ENCODE measurements around the gene TNS1. TPM values are rescaled to one million over a fixed set of nuclear protein-coding genes. Genes with fewer than 3 reads are reported as not detected.

Gene TNS1
- total and polyA plus RNA-seq, 10 of the 15 experiments (the other 5 are each of a cell fraction or from before 2014, with no cell fraction given), result 0.05 to 0.44 TPM; not detected in 8

DNA sequence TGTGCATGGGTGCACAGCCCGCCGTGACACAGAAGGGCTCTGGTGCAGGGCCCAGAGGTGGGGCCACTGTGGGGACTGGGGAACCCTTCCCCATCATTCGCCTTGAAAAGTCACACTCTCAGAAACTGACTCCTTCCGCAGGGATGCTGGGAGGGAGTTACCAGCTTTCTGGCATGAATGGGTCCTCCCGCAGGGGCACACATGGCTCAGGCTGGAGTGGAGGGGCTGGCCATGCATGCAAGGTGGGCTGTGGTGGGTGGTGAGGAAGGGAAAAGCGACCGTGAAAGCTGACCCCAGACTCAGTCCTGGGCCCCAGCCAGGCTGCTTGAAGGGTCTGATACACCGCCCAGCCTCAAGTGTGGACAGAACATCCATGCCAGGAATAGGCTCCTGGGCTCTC is 201.1 kb downstream of the TNS1 start (continued):
- TF ChIP-seq CEBPB (IDR thresholded peaks at IDR 0.05; ENCODE audit: borderline replicate concordance in 1 of 2, low read depth in 2 of 2, low read length in 2 of 2), result no peak

DNA sequence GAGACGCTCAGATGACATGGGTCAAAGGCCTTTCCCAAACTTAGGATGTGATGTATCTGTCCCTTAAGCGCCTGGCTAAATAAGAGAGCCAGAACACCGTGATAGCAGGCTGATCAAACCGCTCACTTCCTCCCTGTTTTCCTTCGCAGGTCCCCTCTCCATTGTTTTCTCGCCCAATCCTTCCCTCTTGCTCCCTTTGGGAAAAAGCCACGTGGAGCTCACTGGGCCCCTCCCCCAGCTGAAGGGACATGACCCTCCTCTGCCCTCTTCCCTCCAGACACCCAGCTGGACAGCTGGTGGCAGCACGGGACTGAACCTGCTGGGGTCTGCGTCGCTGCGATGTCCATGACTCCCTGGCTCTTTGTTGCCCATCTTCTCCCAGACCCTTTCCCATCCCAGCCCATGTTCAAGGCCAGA is 201.7 kb downstream of the TNS1 start:
- no peaks in the 10 kb centered on the region for H3K9me3 ChIP-seq (replicated peaks; ENCODE audit: control insufficient read depth, insufficient read depth, low read length)
- no peaks in the 10 kb centered on the region for H3K27me3 ChIP-seq (replicated peaks in 1 of 2; ENCODE audit: control insufficient read depth in 2 of 2, insufficient read depth in 2 of 2, low read length in 1 of 2)
- SMC1A ChIA-PET (ENCODE audit: uncharacterized antibody, unreplicated experiment), result no interaction called here
- RAD21 ChIA-PET (ENCODE audit: unreplicated experiment), result no interaction called here
- H3K9ac ChIP-seq (ENCODE audit: control insufficient read depth, insufficient read depth, low read length), result no peak overlapping the region
- in situ Hi-C loops (cut with MboI), result no loop called here
- 22% methylated on average over 11 of the region's 11 CpGs for WGBS (ENCODE audit: insufficient coverage, insufficient replicate concordance, low lambda C conversion rate, missing lambda C conversion rate)
- intact Hi-C loops (cut with micrococcal nuclease; ENCODE audit: unreplicated experiment), result no loop called here
- FAIRE-seq, result no peak
- no peak overlapping the region for H2AFZ ChIP-seq (ENCODE audit: control insufficient read depth, low read depth, low read length)
- no TSS peak for BruUV-seq (replicated peaks)
- POLR2A ChIA-PET, result no interaction called here
- H3K79me2 ChIP-seq (ENCODE audit: control insufficient read depth, insufficient read depth, low read length), result no peaks in the 10 kb centered on the region
- no peaks in the 10 kb centered on the region for H4K20me1 ChIP-seq (ENCODE audit: control insufficient read depth, insufficient read depth)
- H3K4me3 ChIP-seq, result no peak overlapping the region
- no peak overlapping the region for H3K4me2 ChIP-seq (ENCODE audit: control insufficient read depth, insufficient read depth)
- H3K36me3 ChIP-seq (ENCODE audit: control insufficient read depth in 2 of 2, insufficient read depth in 2 of 2, low read length in 1 of 2), result no peaks in the 10 kb centered on the region
- no peak for DNase-seq (ENCODE audit: low read depth, low spot score)
- no peak for ATAC-seq
- no peak overlapping the region for H3K27ac ChIP-seq (ENCODE audit: control insufficient read depth, insufficient read depth)
- peaks cover 4% of the 10 kb centered on the region for H3K4me1 ChIP-seq (ENCODE audit: control insufficient read depth, insufficient read depth, low read length)
- CTCF ChIA-PET, result no interaction called here
- TF ChIP-seq, protein P1, sequence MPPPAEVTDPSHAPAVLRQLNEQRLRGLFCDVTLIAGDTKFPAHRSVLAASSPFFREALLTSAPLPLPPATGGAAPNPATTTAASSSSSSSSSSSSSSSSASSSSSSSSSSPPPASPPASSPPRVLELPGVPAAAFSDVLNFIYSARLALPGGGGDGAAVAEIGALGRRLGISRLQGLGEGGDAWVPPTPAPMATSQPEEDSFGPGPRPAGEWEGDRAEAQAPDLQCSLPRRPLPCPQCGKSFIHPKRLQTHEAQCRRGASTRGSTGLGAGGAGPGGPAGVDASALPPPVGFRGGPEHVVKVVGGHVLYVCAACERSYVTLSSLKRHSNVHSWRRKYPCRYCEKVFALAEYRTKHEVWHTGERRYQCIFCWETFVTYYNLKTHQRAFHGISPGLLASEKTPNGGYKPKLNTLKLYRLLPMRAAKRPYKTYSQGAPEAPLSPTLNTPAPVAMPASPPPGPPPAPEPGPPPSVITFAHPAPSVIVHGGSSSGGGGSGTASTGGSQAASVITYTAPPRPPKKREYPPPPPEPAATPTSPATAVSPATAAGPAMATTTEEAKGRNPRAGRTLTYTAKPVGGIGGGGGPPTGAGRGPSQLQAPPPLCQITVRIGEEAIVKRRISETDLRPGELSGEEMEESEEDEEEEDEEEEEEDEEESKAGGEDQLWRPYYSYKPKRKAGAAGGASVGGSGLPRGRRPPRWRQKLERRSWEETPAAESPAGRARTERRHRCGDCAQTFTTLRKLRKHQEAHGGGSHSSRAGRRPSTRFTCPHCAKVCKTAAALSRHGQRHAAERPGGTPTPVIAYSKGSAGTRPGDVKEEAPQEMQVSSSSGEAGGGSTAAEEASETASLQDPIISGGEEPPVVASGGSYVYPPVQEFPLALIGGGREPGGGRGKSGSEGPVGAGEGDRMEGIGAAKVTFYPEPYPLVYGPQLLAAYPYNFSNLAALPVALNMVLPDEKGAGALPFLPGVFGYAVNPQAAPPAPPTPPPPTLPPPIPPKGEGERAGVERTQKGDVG (CRISPR knock-in tag; IDR thresholded peaks at IDR 0.05), result no peak
- TF ChIP-seq, protein P2, sequence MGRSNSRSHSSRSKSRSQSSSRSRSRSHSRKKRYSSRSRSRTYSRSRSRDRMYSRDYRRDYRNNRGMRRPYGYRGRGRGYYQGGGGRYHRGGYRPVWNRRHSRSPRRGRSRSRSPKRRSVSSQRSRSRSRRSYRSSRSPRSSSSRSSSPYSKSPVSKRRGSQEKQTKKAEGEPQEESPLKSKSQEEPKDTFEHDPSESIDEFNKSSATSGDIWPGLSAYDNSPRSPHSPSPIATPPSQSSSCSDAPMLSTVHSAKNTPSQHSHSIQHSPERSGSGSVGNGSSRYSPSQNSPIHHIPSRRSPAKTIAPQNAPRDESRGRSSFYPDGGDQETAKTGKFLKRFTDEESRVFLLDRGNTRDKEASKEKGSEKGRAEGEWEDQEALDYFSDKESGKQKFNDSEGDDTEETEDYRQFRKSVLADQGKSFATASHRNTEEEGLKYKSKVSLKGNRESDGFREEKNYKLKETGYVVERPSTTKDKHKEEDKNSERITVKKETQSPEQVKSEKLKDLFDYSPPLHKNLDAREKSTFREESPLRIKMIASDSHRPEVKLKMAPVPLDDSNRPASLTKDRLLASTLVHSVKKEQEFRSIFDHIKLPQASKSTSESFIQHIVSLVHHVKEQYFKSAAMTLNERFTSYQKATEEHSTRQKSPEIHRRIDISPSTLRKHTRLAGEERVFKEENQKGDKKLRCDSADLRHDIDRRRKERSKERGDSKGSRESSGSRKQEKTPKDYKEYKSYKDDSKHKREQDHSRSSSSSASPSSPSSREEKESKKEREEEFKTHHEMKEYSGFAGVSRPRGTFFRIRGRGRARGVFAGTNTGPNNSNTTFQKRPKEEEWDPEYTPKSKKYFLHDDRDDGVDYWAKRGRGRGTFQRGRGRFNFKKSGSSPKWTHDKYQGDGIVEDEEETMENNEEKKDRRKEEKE (IDR thresholded peaks at IDR 0.05), result no peak
- TF ChIP-seq, protein P3, sequence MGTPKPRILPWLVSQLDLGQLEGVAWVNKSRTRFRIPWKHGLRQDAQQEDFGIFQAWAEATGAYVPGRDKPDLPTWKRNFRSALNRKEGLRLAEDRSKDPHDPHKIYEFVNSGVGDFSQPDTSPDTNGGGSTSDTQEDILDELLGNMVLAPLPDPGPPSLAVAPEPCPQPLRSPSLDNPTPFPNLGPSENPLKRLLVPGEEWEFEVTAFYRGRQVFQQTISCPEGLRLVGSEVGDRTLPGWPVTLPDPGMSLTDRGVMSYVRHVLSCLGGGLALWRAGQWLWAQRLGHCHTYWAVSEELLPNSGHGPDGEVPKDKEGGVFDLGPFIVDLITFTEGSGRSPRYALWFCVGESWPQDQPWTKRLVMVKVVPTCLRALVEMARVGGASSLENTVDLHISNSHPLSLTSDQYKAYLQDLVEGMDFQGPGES (IDR thresholded peaks at IDR 0.05), result no peak
- TF ChIP-seq NFXL1 (IDR thresholded peaks at IDR 0.05; ENCODE audit: borderline replicate concordance), result no peak
- TF ChIP-seq, protein P4, sequence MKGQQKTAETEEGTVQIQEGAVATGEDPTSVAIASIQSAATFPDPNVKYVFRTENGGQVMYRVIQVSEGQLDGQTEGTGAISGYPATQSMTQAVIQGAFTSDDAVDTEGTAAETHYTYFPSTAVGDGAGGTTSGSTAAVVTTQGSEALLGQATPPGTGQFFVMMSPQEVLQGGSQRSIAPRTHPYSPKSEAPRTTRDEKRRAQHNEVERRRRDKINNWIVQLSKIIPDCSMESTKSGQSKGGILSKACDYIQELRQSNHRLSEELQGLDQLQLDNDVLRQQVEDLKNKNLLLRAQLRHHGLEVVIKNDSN (IDR thresholded peaks at IDR 0.05; ENCODE audit: borderline replicate concordance, extremely low read length, insufficient read depth, low read depth, low read length), result no peak
- no peak for TF ChIP-seq ZSCAN29 (IDR thresholded peaks at IDR 0.05)
- TF ChIP-seq MXI1 (IDR thresholded peaks at IDR 0.05; ENCODE audit: low read depth, low read length), result no peak
- TF ChIP-seq YBX1 (IDR thresholded peaks at IDR 0.05), result no peak
- TF ChIP-seq ZNF274 (IDR thresholded peaks at IDR 0.05; ENCODE audit: insufficient read depth, insufficient read length), result no peak
- TF ChIP-seq, protein P5, sequence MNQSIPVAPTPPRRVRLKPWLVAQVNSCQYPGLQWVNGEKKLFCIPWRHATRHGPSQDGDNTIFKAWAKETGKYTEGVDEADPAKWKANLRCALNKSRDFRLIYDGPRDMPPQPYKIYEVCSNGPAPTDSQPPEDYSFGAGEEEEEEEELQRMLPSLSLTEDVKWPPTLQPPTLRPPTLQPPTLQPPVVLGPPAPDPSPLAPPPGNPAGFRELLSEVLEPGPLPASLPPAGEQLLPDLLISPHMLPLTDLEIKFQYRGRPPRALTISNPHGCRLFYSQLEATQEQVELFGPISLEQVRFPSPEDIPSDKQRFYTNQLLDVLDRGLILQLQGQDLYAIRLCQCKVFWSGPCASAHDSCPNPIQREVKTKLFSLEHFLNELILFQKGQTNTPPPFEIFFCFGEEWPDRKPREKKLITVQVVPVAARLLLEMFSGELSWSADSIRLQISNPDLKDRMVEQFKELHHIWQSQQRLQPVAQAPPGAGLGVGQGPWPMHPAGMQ (IDR thresholded peaks at IDR 0.05; ENCODE audit: borderline replicate concordance), result no peak
- no peak for TF ChIP-seq BHLHE40 (IDR thresholded peaks at IDR 0.05; ENCODE audit: borderline replicate concordance in 1 of 2, low read depth in 2 of 2, low read length in 1 of 2)
